B cell (primary cell): Measurements from ENCODE around the gene DCDC1. TPM values are rescaled to one million over a fixed set of nuclear protein-coding genes. Genes with fewer than 3 reads are reported as not detected.
"Not testable (repeated sequence)": the region's sequence is repeated elsewhere in the genome, so short reads cannot be mapped to it uniquely, and the experiment has no call there.

Experiments used
- ATAC-seq: fragments of 200-7000 bp; cut with Tn5 transposase; one replicate; pipeline ENCODE4 v1.10.0; 2021; ENCODE audit warnings: low read depth, mild to moderate bottlenecking, moderate number of reproducible peaks, moderate library complexity
- CTCF ChIA-PET: fragments of 350-600 bp; sonication (Branson Sonifier 250); formaldehyde crosslinking; loops from one replicate; lab custom pipeline; 2021; ENCODE audit warnings: antibody characterized with exemption, inconsistent platforms; lab: Charles Lee
- POLR2A ChIA-PET: fragments of 350-600 bp; sonication (Branson Sonifier 250); formaldehyde crosslinking; loops from one replicate; lab custom pipeline; 2021; ENCODE audit warnings: antibody characterized with exemption; lab: Charles Lee
- DNase-seq: peaks from one replicate; pipeline ENCODE4 v3.0.0; 2013
- H2AFZ ChIP-seq: 2 replicates; pipeline ENCODE4 v1.6.1; 2012; ENCODE audit warnings: mild to moderate bottlenecking, low read depth, low read length; ENCODE audit not compliant: insufficient read depth, poor library complexity, severe bottlenecking
- H3K27ac ChIP-seq, 2 donors: 1 replicate in 1 of 2; 2 replicates in 1 of 2; pipeline ENCODE4 v1.5.1; 2012 to 2013; ENCODE audit warnings: low read length in 2 of 2, mild to moderate bottlenecking in 2 of 2, moderate library complexity in 1 of 2
- H3K27me3 ChIP-seq, 4 experiments: fragments of 200-600 bp in 1 of 4; sonication (generic) in 1 of 4; replicated peaks in 1 of 4; 1 replicate in 2 of 4; 2 replicates in 2 of 4; pipeline versions ENCODE4 v1.6.1 to v1.7.0; 2013 to 2016; ENCODE audit warnings: low read length in 3 of 4, mild to moderate bottlenecking in 2 of 4, mixed read lengths in 1 of 4, moderate library complexity in 1 of 4; ENCODE audit not compliant: insufficient read depth in 4 of 4, control insufficient read depth in 3 of 4; ENCODE audit errors: control extremely low read depth in 1 of 4
- H3K36me3 ChIP-seq, 2 experiments: replicated peaks in 1 of 2; 1 replicate in 1 of 2; 2 replicates in 1 of 2; pipeline versions ENCODE4 v1.6.1 to v1.7.1; 2013; ENCODE audit warnings: low read length in 1 of 2; ENCODE audit not compliant: insufficient read depth in 2 of 2, control insufficient read depth in 1 of 2; ENCODE audit errors: control extremely low read depth in 1 of 2, extremely low read depth in 1 of 2
- H3K4me1 ChIP-seq, 2 donors: fragments of 200-600 bp in 1 of 2; sonication (generic) in 1 of 2; 1 replicate in 1 of 2; 2 replicates in 1 of 2; pipeline versions ENCODE4 v1.5.1 to v1.6.1; 2013 to 2017; ENCODE audit warnings: low read length in 2 of 2; ENCODE audit not compliant: control insufficient read depth in 2 of 2, insufficient read depth in 2 of 2
- H3K4me2 ChIP-seq: replicated peaks from 2 replicates; pipeline ENCODE3; 2012; ENCODE audit warnings: mild to moderate bottlenecking, low read depth, low read length; ENCODE audit not compliant: poor library complexity, severe bottlenecking
- H3K4me3 ChIP-seq, 5 experiments: fragments of 200-600 bp in 1 of 5; sonication (generic) in 1 of 5; 1 replicate in 3 of 5; 2 replicates in 2 of 5; pipeline versions ENCODE4 v1.5.1 to v1.7.0; 2011 to 2016; ENCODE audit warnings: low read length in 4 of 5, mild to moderate bottlenecking in 4 of 5, low read depth in 2 of 5, control low read depth in 1 of 5, moderate library complexity in 1 of 5; ENCODE audit not compliant: insufficient read depth in 1 of 5; ENCODE audit errors: control extremely low read depth in 1 of 5, extremely low read depth in 1 of 5
- H3K79me2 ChIP-seq: fragments of 200-600 bp; sonication (generic); one replicate; pipeline ENCODE4 v1.6.0; 2016; ENCODE audit warnings: low read length; ENCODE audit not compliant: control insufficient read depth, insufficient read depth
- H3K9ac ChIP-seq: fragments of 200-600 bp; sonication (generic); 2 replicates; pipeline ENCODE4 v1.6.1; 2017; ENCODE audit warnings: mild to moderate bottlenecking, low read length, moderate library complexity
- H3K9me3 ChIP-seq, 3 donors: one replicate each; pipeline versions ENCODE4 v1.6.1 to v1.7.1; 2013; ENCODE audit warnings: low read length in 2 of 3; ENCODE audit not compliant: control insufficient read depth in 2 of 3, insufficient read depth in 1 of 3; ENCODE audit errors: control extremely low read depth in 1 of 3
- H4K20me1 ChIP-seq: 2 replicates; pipeline ENCODE4 v1.6.0; 2012; ENCODE audit warnings: mild to moderate bottlenecking, low read length; ENCODE audit not compliant: insufficient read depth, control insufficient read depth, poor library complexity, severe bottlenecking
- H3K27ac Mint-ChIP-seq: one replicate; pipeline ENCODE4 v1.8.0; 2021; ENCODE audit warnings: mixed read lengths
- H3K27me3 Mint-ChIP-seq: one replicate; pipeline ENCODE4 v1.8.0; 2021; ENCODE audit warnings: mixed read lengths
- H3K4me1 Mint-ChIP-seq: one replicate; pipeline ENCODE4 v1.8.0; 2021; ENCODE audit warnings: mixed read lengths
- H3K4me3 Mint-ChIP-seq: one replicate; pipeline ENCODE4 v1.8.0; 2021; ENCODE audit warnings: mixed read lengths
- H3K9me3 Mint-ChIP-seq: one replicate; pipeline ENCODE4 v1.8.0; 2022; ENCODE audit warnings: mixed read lengths; ENCODE audit not compliant: insufficient read depth
- EZH2 ChIP-seq: IDR thresholded peaks from 2 replicates; pipeline ENCODE4 v1.6.1; 2012; ENCODE audit warnings: borderline replicate concordance, low read depth, mild to moderate bottlenecking, moderate library complexity, low read length; ENCODE audit not compliant: insufficient read depth, poor library complexity, severe bottlenecking
- WGBS: methylation state at CpG from one replicate; pipeline ENCODE4 v1.1.5; 2013; ENCODE audit warnings: missing lambda C conversion rate; ENCODE audit not compliant: insufficient coverage; 5-methylcytosine and 5-hydroxymethylcytosine counted together
- intact Hi-C: fragments of 100-400 bp; cut with micrococcal nuclease; formaldehyde crosslinking; loops from one replicate; pipeline ENCODE4 v1.10.0; 2022
- polyA plus RNA-seq: library from polyadenylated mRNA; depleted of rRNA; stranded (reverse); fragments of >200 nt; gene quantifications from 2 replicates; pipeline ENCODE4 v1.2.3, GENCODE V29; 2012
- total RNA-seq, 2 donors: library from RNA; stranded (reverse); fragments of 120-200 nt in 1 of 2; gene quantifications; 1 replicate in 1 of 2; 2 replicates in 1 of 2; pipeline versions ENCODE4 v1.2.3 to v1.2.4, GENCODE V29; 2013 to 2022
- TF ChIP-seq, protein P1 (sequence below): fragments of 200-600 bp; IDR thresholded peaks from one replicate; pipeline ENCODE4 v1.8.0; 2022; ENCODE audit warnings: antibody characterized with exemption, mild to moderate bottlenecking

Gene DCDC1
- total and polyA plus RNA-seq, 2 donors (not counting 1 experiment from before 2014, with no cell fraction given), result not detected

DNA sequence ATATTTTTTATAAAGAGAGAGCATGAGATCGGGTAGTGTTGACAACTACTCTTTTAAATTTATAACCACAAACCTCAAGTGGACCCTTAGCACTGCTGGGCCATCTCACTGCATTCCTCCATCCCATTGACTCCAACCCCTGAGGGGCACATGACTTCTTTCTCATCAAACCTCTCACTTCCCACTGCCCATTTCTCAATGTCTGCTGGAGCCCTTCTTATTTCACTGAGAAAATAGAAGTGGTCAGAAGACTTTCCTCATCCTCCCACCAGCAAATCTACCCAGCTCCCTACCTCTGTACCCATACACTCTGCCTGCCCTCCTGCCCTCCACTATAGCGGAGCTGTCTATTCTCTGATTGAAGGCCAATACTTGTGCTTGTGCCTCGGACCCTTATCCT is 412.8 kb downstream of the DCDC1 start:
- ATAC-seq (no peak), DNase-seq (no peak)
- Histone ChIP-seq H3K9me3 (no peaks in the 10 kb centered on the region), H3K4me1 (no peaks in the 10 kb centered on the region), H3K4me3 (no peak overlapping the region), H3K27ac (no peak overlapping the region), H2AFZ (no peak overlapping the region), H3K9ac (no peak overlapping the region), H3K79me2 (no peaks in the 10 kb centered on the region), H3K4me2 (no peak overlapping the region), H3K27me3 (no peaks in the 10 kb centered on the region), H4K20me1 (no peaks in the 10 kb centered on the region), H3K36me3 (no peaks in the 10 kb centered on the region)
- WGBS, result 86% methylated on average over 3 of the region's 3 CpGs
- intact Hi-C loops, result no loop called here
- no peaks in the 10 kb centered on the region for H3K27me3 Mint-ChIP-seq
- ChIA-PET POLR2A (no interaction called here), CTCF (no interaction called here)
- H3K9me3 Mint-ChIP-seq, result no peaks in the 10 kb centered on the region
- no peak for TF ChIP-seq EZH2
- TF ChIP-seq, protein P1, sequence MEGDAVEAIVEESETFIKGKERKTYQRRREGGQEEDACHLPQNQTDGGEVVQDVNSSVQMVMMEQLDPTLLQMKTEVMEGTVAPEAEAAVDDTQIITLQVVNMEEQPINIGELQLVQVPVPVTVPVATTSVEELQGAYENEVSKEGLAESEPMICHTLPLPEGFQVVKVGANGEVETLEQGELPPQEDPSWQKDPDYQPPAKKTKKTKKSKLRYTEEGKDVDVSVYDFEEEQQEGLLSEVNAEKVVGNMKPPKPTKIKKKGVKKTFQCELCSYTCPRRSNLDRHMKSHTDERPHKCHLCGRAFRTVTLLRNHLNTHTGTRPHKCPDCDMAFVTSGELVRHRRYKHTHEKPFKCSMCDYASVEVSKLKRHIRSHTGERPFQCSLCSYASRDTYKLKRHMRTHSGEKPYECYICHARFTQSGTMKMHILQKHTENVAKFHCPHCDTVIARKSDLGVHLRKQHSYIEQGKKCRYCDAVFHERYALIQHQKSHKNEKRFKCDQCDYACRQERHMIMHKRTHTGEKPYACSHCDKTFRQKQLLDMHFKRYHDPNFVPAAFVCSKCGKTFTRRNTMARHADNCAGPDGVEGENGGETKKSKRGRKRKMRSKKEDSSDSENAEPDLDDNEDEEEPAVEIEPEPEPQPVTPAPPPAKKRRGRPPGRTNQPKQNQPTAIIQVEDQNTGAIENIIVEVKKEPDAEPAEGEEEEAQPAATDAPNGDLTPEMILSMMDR, result no peak
- H3K27ac Mint-ChIP-seq, result no peak overlapping the region
- no peak overlapping the region for H3K4me3 Mint-ChIP-seq
- no peaks in the 10 kb centered on the region for H3K4me1 Mint-ChIP-seq

DNA sequence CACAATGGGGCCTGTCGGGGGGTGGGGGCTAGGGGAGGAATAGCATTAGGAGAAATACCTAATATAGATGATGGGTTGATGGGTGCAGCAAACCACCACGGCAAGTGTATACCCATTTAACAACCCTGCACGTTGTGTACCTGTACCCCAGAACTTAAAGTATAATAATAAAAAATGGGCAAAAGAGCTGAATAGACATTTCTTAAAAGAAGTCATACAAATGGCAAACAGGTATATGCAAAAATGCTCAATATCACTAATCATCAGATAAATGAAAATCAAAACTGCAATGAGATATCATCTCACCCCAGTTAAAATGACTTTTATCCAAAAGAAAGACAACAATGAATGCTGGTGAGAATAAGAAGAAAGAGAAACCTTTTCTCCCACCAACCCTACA is 419.7 kb downstream of the DCDC1 start:
- no peak for TF ChIP-seq EZH2
- TF ChIP-seq, protein P1, result no peak
- H3K4me1 ChIP-seq, result no peaks in the 10 kb centered on the region
- Mint-ChIP-seq H3K4me1 (no peaks in the 10 kb centered on the region), H3K27me3 (no peaks in the 10 kb centered on the region), H3K27ac (no peak overlapping the region), H3K4me3 (no peak overlapping the region), H3K9me3 (peaks cover 2% of the 10 kb centered on the region)
- intact Hi-C loops, result no loop called here
- H3K27ac ChIP-seq, result no peak overlapping the region
- no peaks in the 10 kb centered on the region for H3K79me2 ChIP-seq
- ChIA-PET CTCF (no interaction called here), POLR2A (no interaction called here)
- H3K36me3 ChIP-seq, result no peaks in the 10 kb centered on the region
- no peak for ATAC-seq
- no peaks in the 10 kb centered on the region for H4K20me1 ChIP-seq
- H3K9ac ChIP-seq, result no peak overlapping the region
- H3K4me2 ChIP-seq, result no peak overlapping the region
- H3K27me3 ChIP-seq, result no peaks in the 10 kb centered on the region
- no peak overlapping the region for H2AFZ ChIP-seq
- WGBS, result no CpG with 5 or more reads among the region's 3 CpGs
- DNase-seq, result no peak
- H3K9me3 ChIP-seq, result peaks cover 0 to 3% (median 3%) of the 10 kb centered on the region in 3 donors
- H3K4me3 ChIP-seq, result no peak overlapping the region

DNA sequence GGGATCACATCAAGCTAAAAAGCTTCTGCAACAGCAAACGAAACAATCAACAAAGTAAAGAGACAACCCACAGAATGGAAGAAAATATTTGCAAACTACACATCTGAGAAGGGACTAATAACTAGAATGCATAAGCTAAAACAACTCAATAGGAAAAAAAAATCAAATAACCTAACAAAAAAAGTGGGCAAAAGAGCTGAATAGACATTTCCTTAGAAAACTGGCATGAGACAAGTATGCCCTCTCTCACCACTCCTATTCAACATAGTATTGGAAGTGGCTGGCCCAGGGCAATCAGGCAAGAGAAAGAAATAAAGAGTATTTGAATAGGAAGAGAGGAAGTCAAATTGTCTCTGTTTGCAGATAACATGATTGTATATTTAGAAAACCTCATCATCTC is 421.8 kb downstream of the DCDC1 start:
- H3K36me3 ChIP-seq, H3K9me3 Mint-ChIP-seq, H3K4me2 ChIP-seq, H3K4me3 Mint-ChIP-seq, POLR2A ChIA-PET, H3K9me3 ChIP-seq, ATAC-seq, H3K79me2 ChIP-seq, H3K9ac ChIP-seq, H3K27ac Mint-ChIP-seq, H2AFZ ChIP-seq, H3K27ac ChIP-seq, H3K4me1 Mint-ChIP-seq, H4K20me1 ChIP-seq, H3K27me3 ChIP-seq, intact Hi-C loops, DNase-seq, H3K4me3 ChIP-seq, H3K4me1 ChIP-seq, CTCF ChIA-PET, H3K27me3 Mint-ChIP-seq: not testable (repeated sequence)
- WGBS, result no CpG with 5 or more reads among the region's 1 CpG
